Large intestine (tissue), 3 donors: Measurements from ENCODE around the gene GLP2R. TPM values are rescaled to one million over a fixed set of nuclear protein-coding genes. Genes with fewer than 3 reads are reported as not detected.
"Not testable (repeated sequence)": the region's sequence is repeated elsewhere in the genome, so short reads cannot be mapped to it uniquely, and the experiment has no call there.

Experiments
- DNase-seq, 2 donors: peaks; one replicate each; pipeline versions ENCODE4 v3.0.0 to v3.0.0-alpha.2; 2013
- H3K27ac ChIP-seq: one replicate; pipeline ENCODE4 v1.5.1; 2013; ENCODE audit warnings: low read length
- H3K27me3 ChIP-seq: 2 replicates; pipeline ENCODE4 v1.6.1; 2013; ENCODE audit warnings: low read length; ENCODE audit not compliant: control insufficient read depth, insufficient read depth
- H3K36me3 ChIP-seq: 2 replicates; pipeline ENCODE4 v1.6.1; 2013; ENCODE audit warnings: low read length; ENCODE audit not compliant: control insufficient read depth, insufficient read depth
- H3K4me1 ChIP-seq: one replicate; pipeline ENCODE4 v1.6.1; 2013; ENCODE audit warnings: low read length; ENCODE audit not compliant: control insufficient read depth, insufficient read depth
- H3K4me3 ChIP-seq: one replicate; pipeline ENCODE4 v1.5.1; 2013; ENCODE audit warnings: low read length
- H3K9me3 ChIP-seq: one replicate; pipeline ENCODE4 v1.6.1; 2013; ENCODE audit warnings: mild to moderate bottlenecking, low read depth, low read length, moderate library complexity; ENCODE audit not compliant: control insufficient read depth
- WGBS: methylation state at CpG from one replicate; pipeline ENCODE4 v1.1.5; 2013; ENCODE audit warnings: low lambda C conversion rate; ENCODE audit not compliant: insufficient coverage; 5-methylcytosine and 5-hydroxymethylcytosine counted together
- polyA plus RNA-seq: library from polyadenylated mRNA; unstranded; fragments of 120-200 nt; gene quantifications from one replicate; pipeline ENCODE4 v1.2.1, GENCODE V29; 2013

GLP2R gene
- polyA plus RNA-seq, 1 donor = 6.4 TPM

GRCh38 chr17:9917801-9918200, 92.1 kb downstream of the GLP2R start:
- no peaks in the 10 kb centered on the region for H3K9me3 ChIP-seq
- H3K36me3 ChIP-seq = peaks cover 15% of the 10 kb centered on the region
- H3K27ac ChIP-seq = no peak overlapping the region
- DNase-seq = no peak
- no peaks in the 10 kb centered on the region for H3K4me1 ChIP-seq
- WGBS = no CpG with 5 or more reads among the region's 19 CpGs
- H3K27me3 ChIP-seq = no peaks in the 10 kb centered on the region
- no peak overlapping the region for H3K4me3 ChIP-seq

GRCh38 chr17:9918352-9918751, 92.6 kb downstream of the GLP2R start:
- no peak overlapping the region for H3K4me3 ChIP-seq
- no peaks in the 10 kb centered on the region for H3K4me1 ChIP-seq
- peaks cover 15% of the 10 kb centered on the region for H3K36me3 ChIP-seq
- no peaks in the 10 kb centered on the region for H3K9me3 ChIP-seq
- no peak overlapping the region for H3K27ac ChIP-seq
- no CpG with 5 or more reads among the region's 8 CpGs for WGBS
- DNase-seq = no peak
- no peaks in the 10 kb centered on the region for H3K27me3 ChIP-seq

- no peaks in the 10 kb centered on the region for H3K27me3 ChIP-seq
- no peak for DNase-seq
- no peaks in the 10 kb centered on the region for H3K4me1 ChIP-seq
- no peak overlapping the region for H3K27ac ChIP-seq
- no CpG with 5 or more reads among the region's 5 CpGs for WGBS
- no peaks in the 10 kb centered on the region for H3K9me3 ChIP-seq
- H3K4me3 ChIP-seq = no peak overlapping the region
- H3K36me3 ChIP-seq = peaks cover 15% of the 10 kb centered on the region
Observed at GRCh38 chr17:9918804-9919352, 93.2 kb downstream of the GLP2R start.

GRCh38 chr17:9921216-9921615, 95.5 kb downstream of the GLP2R start:
- DNase-seq, H3K27me3 ChIP-seq, H3K9me3 ChIP-seq, H3K4me1 ChIP-seq, H3K4me3 ChIP-seq, H3K27ac ChIP-seq: not testable (repeated sequence)
- peaks cover 12% of the 10 kb centered on the region for H3K36me3 ChIP-seq
- no CpG with 5 or more reads among the region's 13 CpGs for WGBS

GRCh38 chr17:9922012-9922848, 96.5 kb downstream of the GLP2R start:
- no peak for DNase-seq
- no peak overlapping the region for H3K27ac ChIP-seq
- no peaks in the 10 kb centered on the region for H3K27me3 ChIP-seq
- H3K36me3 ChIP-seq = peaks cover 10% of the 10 kb centered on the region
- WGBS = 97% methylated on average over 10 of the region's 14 CpGs
- H3K4me1 ChIP-seq = no peaks in the 10 kb centered on the region
- no peak overlapping the region for H3K4me3 ChIP-seq
- H3K9me3 ChIP-seq = no peaks in the 10 kb centered on the region

- no peak overlapping the region for H3K27ac ChIP-seq
- WGBS = no CpG with 5 or more reads among the region's 6 CpGs
- no peaks in the 10 kb centered on the region for H3K4me1 ChIP-seq
Observed at GRCh38 chr17:9924735-9925191, 99.0 kb downstream of the GLP2R start.

GRCh38 chr17:9925457-9925856, 99.7 kb downstream of the GLP2R start:
- Histone ChIP-seq H3K27ac (no peak overlapping the region), H3K4me1 (no peaks in the 10 kb centered on the region)

More at GRCh38 chr17:9924735-9925191, 99.0 kb downstream of the GLP2R start:
- H3K4me3 ChIP-seq = no peak overlapping the region
- peak; percentile 47 to 56 for DNase-seq
- H3K36me3 ChIP-seq = peaks cover 4% of the 10 kb centered on the region
- H3K27me3 ChIP-seq = no peaks in the 10 kb centered on the region
- no peaks in the 10 kb centered on the region for H3K9me3 ChIP-seq

GRCh38 chr17:9926150-9926804, 100.6 kb downstream of the GLP2R start:
- Histone ChIP-seq H3K4me1 (no peaks in the 10 kb centered on the region), H3K27ac (no peak overlapping the region), H3K36me3 (peaks cover 4% of the 10 kb centered on the region), H3K27me3 (no peaks in the 10 kb centered on the region), H3K9me3 (no peaks in the 10 kb centered on the region), H3K4me3 (no peak overlapping the region)
- WGBS = no CpG with 5 or more reads among the region's 21 CpGs
- no peak for DNase-seq

More at GRCh38 chr17:9925457-9925856, 99.7 kb downstream of the GLP2R start:
- no peaks in the 10 kb centered on the region for H3K27me3 ChIP-seq
- H3K9me3 ChIP-seq = no peaks in the 10 kb centered on the region
- DNase-seq = no peak
- peaks cover 4% of the 10 kb centered on the region for H3K36me3 ChIP-seq
- H3K4me3 ChIP-seq = no peak overlapping the region
- WGBS = 100% methylated on average over 2 of the region's 11 CpGs

GRCh38 chr17:9928601-9929333, 103.0 kb downstream of the GLP2R start:
- H3K27ac ChIP-seq = no peak overlapping the region
- no peaks in the 10 kb centered on the region for H3K9me3 ChIP-seq
- H3K36me3 ChIP-seq = peaks cover 4% of the 10 kb centered on the region
- H3K4me1 ChIP-seq = no peaks in the 10 kb centered on the region
- WGBS = no CpG with 5 or more reads among the region's 13 CpGs
- no peak overlapping the region for H3K4me3 ChIP-seq
- H3K27me3 ChIP-seq = no peaks in the 10 kb centered on the region
- DNase-seq = peak; percentile 38 to 51

- H3K36me3 ChIP-seq = peaks cover 3% of the 10 kb centered on the region
- H3K4me1 ChIP-seq = no peaks in the 10 kb centered on the region
- no peaks in the 10 kb centered on the region for H3K9me3 ChIP-seq
- WGBS = 100% methylated on average over 1 of the region's 8 CpGs
- no peak overlapping the region for H3K27ac ChIP-seq
- H3K27me3 ChIP-seq = no peaks in the 10 kb centered on the region
- DNase-seq = no peak
- no peak overlapping the region for H3K4me3 ChIP-seq
Observed at GRCh38 chr17:9929871-9930270, 104.1 kb downstream of the GLP2R start.
